ENCODE results near the gene CLUH. TPM values are rescaled to one million over a fixed set of nuclear protein-coding genes. Genes with fewer than 3 reads are reported as not detected.
A peak's percentile ranks its signal among the peaks of the same experiment; 100 is the strongest.

Gene CLUH
- total and polyA plus RNA-seq, 2 donors (not counting 1 experiment from before 2014, with no cell fraction given) = 53.1 to 64.6 TPM

GRCh38 chr17:2705263-2705662, 6.3 kb downstream of the CLUH start:
- CTCF ChIA-PET = interaction anchor here (1.2 kb wide), 1 partner anchor 30 kb away, joined by 3 read pairs; no protein-coding TSS in a partner anchor
- POLR2A ChIA-PET = no interaction called here
- peaks cover 18 to 31% of the 10 kb centered on the region in 2 donors for H3K4me1 ChIP-seq (ENCODE audit: control insufficient read depth in 2 of 2, insufficient read depth in 2 of 2, low read length in 2 of 2)

GRCh38 chr17:2704890-2705248, 6.7 kb downstream of the CLUH start:
- Mint-ChIP-seq H3K27me3 (no peaks in the 10 kb centered on the region), H3K9me3 (ENCODE audit: insufficient read depth) (no peaks in the 10 kb centered on the region), H3K4me1 (peaks cover 30% of the 10 kb centered on the region), H3K4me3 (no peak overlapping the region), H3K27ac (no peak overlapping the region)
- H3K4me1 ChIP-seq (ENCODE audit: control insufficient read depth in 2 of 2, insufficient read depth in 2 of 2, low read length in 2 of 2) = peaks cover 14 to 27% of the 10 kb centered on the region in 2 donors
- CTCF ChIA-PET = no interaction called here
- no peak overlapping the region for H3K27ac ChIP-seq (ENCODE audit: low read length in 2 of 2)
- H2AFZ ChIP-seq (ENCODE audit: insufficient read depth, low read depth, low read length, poor library complexity, severe bottlenecking) = no peak overlapping the region
- POLR2A ChIA-PET = no interaction called here
- intact Hi-C loops (cut with micrococcal nuclease) = no loop called here
- H3K79me2 ChIP-seq (ENCODE audit: control insufficient read depth, insufficient read depth, low read length) = peaks cover 52% of the 10 kb centered on the region
- peaks cover 62% of the 10 kb centered on the region for H4K20me1 ChIP-seq (ENCODE audit: control insufficient read depth, insufficient read depth, low read length, poor library complexity, severe bottlenecking)
- H3K4me3 ChIP-seq (ENCODE audit: control extremely low read depth in 1 of 5, extremely low read depth in 1 of 5, insufficient read depth in 1 of 5, low read depth in 2 of 5, low read length in 4 of 5) = no peak overlapping the region
- H3K27me3 ChIP-seq (replicated peaks in 1 of 4; ENCODE audit: control extremely low read depth in 1 of 4, control insufficient read depth in 3 of 4, insufficient read depth in 4 of 4, low read length in 3 of 4) = no peaks in the 10 kb centered on the region
- H3K9me3 ChIP-seq (ENCODE audit: control extremely low read depth in 1 of 3, control insufficient read depth in 2 of 3, insufficient read depth in 1 of 3, low read length in 2 of 3) = no peaks in the 10 kb centered on the region
- H3K9ac ChIP-seq (ENCODE audit: low read length) = no peak overlapping the region
- ATAC-seq (ENCODE audit: low read depth) (no peak), DNase-seq (no peak)
- no peak overlapping the region for H3K4me2 ChIP-seq (replicated peaks; ENCODE audit: low read depth, low read length, poor library complexity, severe bottlenecking)
- H3K36me3 ChIP-seq (replicated peaks in 1 of 2; ENCODE audit: control extremely low read depth in 1 of 2, control insufficient read depth in 1 of 2, extremely low read depth in 1 of 2, insufficient read depth in 2 of 2, low read length in 1 of 2) = peaks cover 0 to 30% of the 10 kb centered on the region in 2 experiments
- TF ChIP-seq EZH2 (IDR thresholded peaks at IDR 0.05; ENCODE audit: borderline replicate concordance, insufficient read depth, low read depth, low read length, poor library complexity, severe bottlenecking) = no peak
- TF ChIP-seq CTCF (IDR thresholded peaks at IDR 0.05) = no peak
- WGBS (ENCODE audit: insufficient coverage) = 84% methylated on average over 4 of the region's 4 CpGs

More at GRCh38 chr17:2705263-2705662, 6.3 kb downstream of the CLUH start:
- Histone ChIP-seq H4K20me1 (ENCODE audit: control insufficient read depth, insufficient read depth, low read length, poor library complexity, severe bottlenecking) (peaks cover 66% of the 10 kb centered on the region), H3K4me2 (replicated peaks; ENCODE audit: low read depth, low read length, poor library complexity, severe bottlenecking) (no peak overlapping the region), H3K36me3 (replicated peaks in 1 of 2; ENCODE audit: control extremely low read depth in 1 of 2, control insufficient read depth in 1 of 2, extremely low read depth in 1 of 2, insufficient read depth in 2 of 2, low read length in 1 of 2) (peaks cover 0 to 28% of the 10 kb centered on the region in 2 experiments), H3K27me3 (replicated peaks in 1 of 4; ENCODE audit: control extremely low read depth in 1 of 4, control insufficient read depth in 3 of 4, insufficient read depth in 4 of 4, low read length in 3 of 4) (no peaks in the 10 kb centered on the region), H3K9me3 (ENCODE audit: control extremely low read depth in 1 of 3, control insufficient read depth in 2 of 3, insufficient read depth in 1 of 3, low read length in 2 of 3) (no peaks in the 10 kb centered on the region), H3K79me2 (ENCODE audit: control insufficient read depth, insufficient read depth, low read length) (peaks cover 56% of the 10 kb centered on the region), H3K9ac (ENCODE audit: low read length) (no peak overlapping the region), H2AFZ (ENCODE audit: insufficient read depth, low read depth, low read length, poor library complexity, severe bottlenecking) (no peak overlapping the region), H3K4me3 (ENCODE audit: control extremely low read depth in 1 of 5, extremely low read depth in 1 of 5, insufficient read depth in 1 of 5, low read depth in 2 of 5, low read length in 4 of 5) (no peak overlapping the region), H3K27ac (ENCODE audit: low read length in 2 of 2) (no peak overlapping the region)
- H3K27me3 Mint-ChIP-seq = no peaks in the 10 kb centered on the region
- H3K4me3 Mint-ChIP-seq = no peak overlapping the region
- peaks cover 34% of the 10 kb centered on the region for H3K4me1 Mint-ChIP-seq
- ATAC-seq (ENCODE audit: low read depth) = no peak
- DNase-seq = no peak
- no peaks in the 10 kb centered on the region for H3K9me3 Mint-ChIP-seq (ENCODE audit: insufficient read depth)
- intact Hi-C loops (cut with micrococcal nuclease) = no loop called here
- TF ChIP-seq CTCF (IDR thresholded peaks at IDR 0.05) (no peak), EZH2 (IDR thresholded peaks at IDR 0.05; ENCODE audit: borderline replicate concordance, insufficient read depth, low read depth, low read length, poor library complexity, severe bottlenecking) (no peak)
- peak overlapping the region; percentile 28 for H3K27ac Mint-ChIP-seq
- 87% methylated on average over 7 of the region's 7 CpGs for WGBS (ENCODE audit: insufficient coverage)

All from B cell (primary cell).